ENCODE data around the gene USP2.

DNA sequence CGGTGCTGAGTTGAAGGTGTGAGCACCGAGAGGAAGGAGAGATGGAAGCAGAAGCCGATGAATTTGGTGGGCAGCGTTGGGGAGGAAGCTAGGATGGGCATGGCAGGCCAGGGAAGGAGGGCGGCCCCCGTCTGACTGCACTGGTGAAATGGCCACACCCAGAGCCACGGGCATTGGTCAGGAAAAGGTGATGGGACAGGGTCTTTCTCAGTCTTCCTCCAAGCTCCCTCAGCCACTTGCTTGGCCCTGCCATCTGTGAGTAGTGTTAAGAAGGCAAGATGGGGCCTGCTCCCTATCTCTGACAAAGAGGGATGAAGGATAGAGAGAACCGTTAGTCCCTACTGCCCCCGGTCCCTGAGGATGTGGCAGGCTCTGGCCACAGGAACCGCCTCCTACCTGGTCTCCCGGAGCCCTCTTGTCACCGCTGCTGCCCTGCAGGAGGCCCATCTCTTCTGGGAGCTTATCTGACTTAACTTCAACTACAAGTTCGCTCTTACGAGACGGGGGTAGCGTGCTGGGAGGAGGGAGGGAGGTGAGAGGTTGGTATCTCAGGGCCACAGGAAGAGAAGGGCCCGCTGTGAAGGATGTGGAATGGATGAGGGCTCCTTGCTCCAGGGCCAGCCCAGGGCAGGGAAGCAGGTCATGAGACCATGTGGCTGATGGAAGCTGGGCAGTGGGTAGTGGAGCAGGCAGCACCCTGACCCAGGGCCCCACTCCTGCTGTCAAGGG, 71.4 kb downstream of the USP2 start:
- TF ChIP-seq, protein P1, sequence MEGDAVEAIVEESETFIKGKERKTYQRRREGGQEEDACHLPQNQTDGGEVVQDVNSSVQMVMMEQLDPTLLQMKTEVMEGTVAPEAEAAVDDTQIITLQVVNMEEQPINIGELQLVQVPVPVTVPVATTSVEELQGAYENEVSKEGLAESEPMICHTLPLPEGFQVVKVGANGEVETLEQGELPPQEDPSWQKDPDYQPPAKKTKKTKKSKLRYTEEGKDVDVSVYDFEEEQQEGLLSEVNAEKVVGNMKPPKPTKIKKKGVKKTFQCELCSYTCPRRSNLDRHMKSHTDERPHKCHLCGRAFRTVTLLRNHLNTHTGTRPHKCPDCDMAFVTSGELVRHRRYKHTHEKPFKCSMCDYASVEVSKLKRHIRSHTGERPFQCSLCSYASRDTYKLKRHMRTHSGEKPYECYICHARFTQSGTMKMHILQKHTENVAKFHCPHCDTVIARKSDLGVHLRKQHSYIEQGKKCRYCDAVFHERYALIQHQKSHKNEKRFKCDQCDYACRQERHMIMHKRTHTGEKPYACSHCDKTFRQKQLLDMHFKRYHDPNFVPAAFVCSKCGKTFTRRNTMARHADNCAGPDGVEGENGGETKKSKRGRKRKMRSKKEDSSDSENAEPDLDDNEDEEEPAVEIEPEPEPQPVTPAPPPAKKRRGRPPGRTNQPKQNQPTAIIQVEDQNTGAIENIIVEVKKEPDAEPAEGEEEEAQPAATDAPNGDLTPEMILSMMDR (conservative IDR thresholded peaks at IDR 0.05; ENCODE audit: low read depth, low read length), result no peak
- TF ChIP-seq POLR2A (IDR thresholded peaks at IDR 0.05; ENCODE audit: low read depth, low read length), result no peak

All from IMR-90 (cell line).